Neural crest cell (in vitro differentiated cells): ENCODE measurements around the gene LINGO1. TPM values are rescaled to one million over a fixed set of nuclear protein-coding genes. Genes with fewer than 3 reads are reported as not detected.

Experiments
- DNase-seq: peaks from one replicate; pipeline ENCODE4 v3.0.0; 2021; ENCODE audit warnings: low read depth, mixed read lengths, low spot score
- H3K27ac Mint-ChIP-seq: one replicate; pipeline ENCODE4 v1.8.0; 2021; ENCODE audit warnings: mild to moderate bottlenecking, mixed read lengths; ENCODE audit not compliant: unreplicated experiment
- H3K27me3 Mint-ChIP-seq: 2 replicates; pipeline ENCODE4 v1.8.0; 2021; ENCODE audit warnings: low read depth, mild to moderate bottlenecking, mixed read lengths
- H3K36me3 Mint-ChIP-seq: 2 replicates; pipeline ENCODE4 v1.8.0; 2021; ENCODE audit warnings: low read depth, mild to moderate bottlenecking, mixed read lengths
- H3K4me1 Mint-ChIP-seq: 2 replicates; pipeline ENCODE4 v1.8.0; 2021; ENCODE audit warnings: mixed read lengths
- H3K4me3 Mint-ChIP-seq: one replicate; pipeline ENCODE4 v1.8.0; 2021; ENCODE audit warnings: mild to moderate bottlenecking, mixed read lengths
- H3K9me3 Mint-ChIP-seq: 2 replicates; pipeline ENCODE4 v1.8.0; 2021; ENCODE audit warnings: mixed read lengths
- total RNA-seq: library from RNA; stranded (reverse); gene quantifications from 2 replicates; pipeline ENCODE4 v1.2.1, GENCODE V29; 2021
- TF ChIP-seq, protein P1 (sequence below): fragments of 200-600 bp; sonication (generic); conservative IDR thresholded peaks from 2 replicates; pipeline ENCODE4 v1.5.0; 2021; ENCODE audit warnings: antibody characterized with exemption, mild to moderate bottlenecking

LINGO1 gene
- total RNA-seq, 1 donor from 2014 or later = 31.0 TPM

DNA sequence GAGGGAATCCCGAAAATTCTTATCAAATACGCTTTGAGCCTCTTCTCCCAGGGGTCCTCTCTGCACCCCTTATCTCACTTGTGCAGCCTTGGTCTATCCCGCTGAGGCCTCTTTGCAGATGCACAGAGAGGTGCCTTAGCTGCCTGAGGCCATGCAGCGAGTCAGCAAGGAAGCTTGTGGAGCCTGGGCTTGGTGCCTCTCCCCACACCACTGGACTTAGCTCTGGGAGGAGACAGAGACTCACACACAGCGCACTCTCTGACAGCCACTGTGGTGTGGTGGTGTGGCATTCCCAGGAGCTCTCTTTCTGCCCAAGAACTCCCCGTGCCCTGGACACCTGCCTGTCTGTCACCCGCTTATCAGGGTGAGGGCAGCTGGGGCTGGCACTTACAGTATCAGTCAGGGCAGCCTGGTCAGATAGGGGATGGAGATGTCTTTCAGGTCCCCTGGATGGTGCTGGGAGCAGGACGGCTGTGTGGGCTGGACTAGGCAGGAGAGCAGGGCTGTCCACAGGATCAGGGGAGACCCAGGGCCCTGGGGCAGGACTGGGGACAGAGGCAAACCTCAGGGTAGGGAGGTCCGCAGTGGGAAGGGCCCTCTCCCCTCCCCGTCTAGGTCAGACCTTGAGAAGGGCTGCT, 10.2 kb upstream of the LINGO1 start:
- Mint-ChIP-seq H3K36me3 (no peaks in the 10 kb centered on the region), H3K9me3 (no peaks in the 10 kb centered on the region), H3K4me1 (no peaks in the 10 kb centered on the region), H3K27me3 (no peaks in the 10 kb centered on the region), H3K4me3 (no peak overlapping the region), H3K27ac (no peak overlapping the region)
- DNase-seq = no peak
- TF ChIP-seq, protein P1, sequence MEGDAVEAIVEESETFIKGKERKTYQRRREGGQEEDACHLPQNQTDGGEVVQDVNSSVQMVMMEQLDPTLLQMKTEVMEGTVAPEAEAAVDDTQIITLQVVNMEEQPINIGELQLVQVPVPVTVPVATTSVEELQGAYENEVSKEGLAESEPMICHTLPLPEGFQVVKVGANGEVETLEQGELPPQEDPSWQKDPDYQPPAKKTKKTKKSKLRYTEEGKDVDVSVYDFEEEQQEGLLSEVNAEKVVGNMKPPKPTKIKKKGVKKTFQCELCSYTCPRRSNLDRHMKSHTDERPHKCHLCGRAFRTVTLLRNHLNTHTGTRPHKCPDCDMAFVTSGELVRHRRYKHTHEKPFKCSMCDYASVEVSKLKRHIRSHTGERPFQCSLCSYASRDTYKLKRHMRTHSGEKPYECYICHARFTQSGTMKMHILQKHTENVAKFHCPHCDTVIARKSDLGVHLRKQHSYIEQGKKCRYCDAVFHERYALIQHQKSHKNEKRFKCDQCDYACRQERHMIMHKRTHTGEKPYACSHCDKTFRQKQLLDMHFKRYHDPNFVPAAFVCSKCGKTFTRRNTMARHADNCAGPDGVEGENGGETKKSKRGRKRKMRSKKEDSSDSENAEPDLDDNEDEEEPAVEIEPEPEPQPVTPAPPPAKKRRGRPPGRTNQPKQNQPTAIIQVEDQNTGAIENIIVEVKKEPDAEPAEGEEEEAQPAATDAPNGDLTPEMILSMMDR = no peak

DNA sequence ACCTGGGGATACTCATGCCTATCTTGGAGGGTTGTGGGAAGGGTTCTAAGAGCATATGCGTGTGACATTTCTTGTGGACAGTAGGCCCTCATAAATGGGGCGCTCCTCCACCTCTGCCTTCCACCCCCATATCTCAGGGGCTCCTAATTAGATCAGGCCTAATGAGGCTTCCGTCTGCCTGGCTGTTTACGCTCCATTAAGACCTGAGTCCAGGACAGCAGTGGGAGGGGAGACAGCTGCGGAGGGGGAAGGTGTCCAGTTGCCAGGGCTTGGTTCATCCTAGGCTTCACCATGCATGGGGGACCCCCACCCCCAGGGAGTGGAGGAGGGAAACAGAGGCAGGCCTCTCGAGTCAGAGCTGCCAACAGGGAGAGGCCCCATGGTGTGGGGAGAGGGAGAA, 9.3 kb upstream of the LINGO1 start:
- Mint-ChIP-seq H3K4me3 (no peak overlapping the region), H3K4me1 (no peaks in the 10 kb centered on the region), H3K9me3 (no peaks in the 10 kb centered on the region), H3K27me3 (peaks cover 3% of the 10 kb centered on the region), H3K36me3 (no peaks in the 10 kb centered on the region), H3K27ac (no peak overlapping the region)
- TF ChIP-seq, protein P1 = no peak
- no peak for DNase-seq

DNA sequence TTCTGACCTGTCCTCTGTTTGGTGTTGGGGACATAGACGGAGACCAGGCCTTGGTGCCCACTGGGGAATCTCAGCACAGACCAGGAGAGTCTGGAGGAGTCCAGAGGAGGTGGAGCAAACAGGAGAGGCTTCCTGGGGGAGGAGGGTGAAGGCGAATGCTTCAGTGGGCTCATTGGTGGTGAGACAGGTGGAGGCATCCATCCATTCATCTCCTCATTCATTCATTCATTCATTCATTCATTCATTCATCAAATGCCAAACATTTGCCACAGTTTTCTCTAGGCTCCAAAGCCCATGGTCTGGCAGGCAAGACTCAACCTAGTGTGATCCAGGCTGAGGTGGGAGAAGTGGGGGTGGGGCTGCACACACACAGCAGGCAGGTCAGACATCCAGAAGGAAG, 7.9 kb upstream of the LINGO1 start:
- peaks cover 1% of the 10 kb centered on the region for H3K4me1 Mint-ChIP-seq
- H3K4me3 Mint-ChIP-seq = no peak overlapping the region
- TF ChIP-seq, protein P1 = no peak
- peaks cover 10% of the 10 kb centered on the region for H3K27me3 Mint-ChIP-seq
- H3K9me3 Mint-ChIP-seq = no peaks in the 10 kb centered on the region
- H3K27ac Mint-ChIP-seq = no peak overlapping the region
- no peaks in the 10 kb centered on the region for H3K36me3 Mint-ChIP-seq
- DNase-seq = no peak

DNA sequence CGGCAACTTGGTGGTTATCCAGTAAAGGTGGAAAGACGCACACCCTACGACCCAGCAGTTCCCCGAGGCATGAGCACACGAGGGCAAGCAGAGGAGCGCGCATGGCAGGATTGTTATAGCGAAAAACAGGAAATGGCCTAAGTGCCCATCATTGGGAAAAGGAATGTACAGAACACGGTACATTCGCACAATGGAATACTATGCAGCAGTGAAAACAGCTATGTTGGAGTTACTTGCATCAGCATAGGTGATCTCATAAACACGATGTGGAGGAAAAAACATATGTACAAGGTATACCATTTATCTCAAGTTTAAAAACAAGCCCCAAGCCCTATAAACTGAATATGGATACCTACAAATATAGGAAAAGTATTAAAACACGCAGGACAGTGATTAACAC, 6.7 kb upstream of the LINGO1 start:
- no peak overlapping the region for H3K27ac Mint-ChIP-seq
- H3K4me1 Mint-ChIP-seq = peaks cover 4% of the 10 kb centered on the region
- TF ChIP-seq, protein P1 = no peak
- H3K4me3 Mint-ChIP-seq = no peak overlapping the region
- no peak for DNase-seq
- H3K27me3 Mint-ChIP-seq = peaks cover 19% of the 10 kb centered on the region
- no peaks in the 10 kb centered on the region for H3K9me3 Mint-ChIP-seq
- no peaks in the 10 kb centered on the region for H3K36me3 Mint-ChIP-seq

DNA sequence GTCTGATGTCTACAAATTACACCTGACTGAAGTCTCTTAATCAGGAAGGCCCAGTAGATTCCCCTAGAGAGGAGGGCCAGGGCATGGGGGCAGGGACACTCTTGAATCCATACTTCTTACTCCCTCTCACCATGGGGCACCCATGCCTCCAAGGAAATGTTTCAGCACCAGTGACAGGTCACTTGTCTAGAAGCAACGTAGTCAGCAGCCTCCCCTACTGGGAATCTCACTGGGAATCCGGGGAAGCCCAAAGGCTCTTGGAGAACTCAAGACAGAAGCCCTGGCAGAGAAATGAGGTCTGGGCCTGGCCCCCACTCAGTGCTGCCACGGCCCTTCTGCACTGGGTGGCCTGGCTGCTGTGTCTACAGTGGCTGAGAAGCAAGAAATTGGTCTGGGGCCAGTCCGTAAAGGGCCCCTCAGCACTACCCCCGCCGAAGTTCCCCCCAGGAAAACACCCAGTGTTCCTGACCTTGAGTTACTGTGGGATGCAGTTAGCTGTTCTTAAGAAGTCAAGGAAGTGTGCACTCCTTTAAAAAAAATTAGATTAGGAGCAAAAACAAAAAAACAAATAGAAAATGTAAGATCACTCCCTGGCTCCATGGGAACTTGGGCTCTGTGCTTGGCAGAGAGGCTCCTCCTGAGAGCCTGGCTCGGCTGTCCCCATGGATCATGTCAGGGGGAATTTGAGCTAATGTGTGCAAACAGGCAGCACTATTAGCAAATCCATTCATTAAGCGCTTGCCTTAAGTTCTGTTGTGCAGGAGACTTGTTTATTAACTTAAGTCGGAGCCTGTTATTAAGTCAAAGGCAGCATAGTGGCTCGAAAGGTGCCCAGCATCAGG, 5.4 kb upstream of the LINGO1 start:
- H3K36me3 Mint-ChIP-seq = no peaks in the 10 kb centered on the region
- H3K9me3 Mint-ChIP-seq = no peaks in the 10 kb centered on the region
- no peak overlapping the region for H3K4me3 Mint-ChIP-seq
- DNase-seq = no peak
- H3K4me1 Mint-ChIP-seq = peaks cover 15% of the 10 kb centered on the region
- peaks cover 27% of the 10 kb centered on the region for H3K27me3 Mint-ChIP-seq
- TF ChIP-seq, protein P1 = no peak
- no peak overlapping the region for H3K27ac Mint-ChIP-seq
